Activated naive CD8-positive, alpha-beta T cell (primary cell): ENCODE data around the gene RASGRP2.

Source experiments
- H3K27ac Mint-ChIP-seq: one replicate; pipeline ENCODE4 v1.8.0; 2021; ENCODE audit warnings: mixed read lengths
- H3K27me3 Mint-ChIP-seq: one replicate; pipeline ENCODE4 v1.8.0; 2021; ENCODE audit warnings: mixed read lengths
- H3K36me3 Mint-ChIP-seq: one replicate; pipeline ENCODE4 v1.8.0; 2021; ENCODE audit warnings: mixed read lengths
- H3K4me1 Mint-ChIP-seq: one replicate; pipeline ENCODE4 v1.8.0; 2021; ENCODE audit warnings: low read depth, mixed read lengths
- H3K4me3 Mint-ChIP-seq: one replicate; pipeline ENCODE4 v1.8.0; 2021; ENCODE audit warnings: mild to moderate bottlenecking, mixed read lengths
- H3K9me3 Mint-ChIP-seq: one replicate; pipeline ENCODE4 v1.8.0; 2021; ENCODE audit warnings: low read depth, mixed read lengths

RASGRP2 gene

DNA sequence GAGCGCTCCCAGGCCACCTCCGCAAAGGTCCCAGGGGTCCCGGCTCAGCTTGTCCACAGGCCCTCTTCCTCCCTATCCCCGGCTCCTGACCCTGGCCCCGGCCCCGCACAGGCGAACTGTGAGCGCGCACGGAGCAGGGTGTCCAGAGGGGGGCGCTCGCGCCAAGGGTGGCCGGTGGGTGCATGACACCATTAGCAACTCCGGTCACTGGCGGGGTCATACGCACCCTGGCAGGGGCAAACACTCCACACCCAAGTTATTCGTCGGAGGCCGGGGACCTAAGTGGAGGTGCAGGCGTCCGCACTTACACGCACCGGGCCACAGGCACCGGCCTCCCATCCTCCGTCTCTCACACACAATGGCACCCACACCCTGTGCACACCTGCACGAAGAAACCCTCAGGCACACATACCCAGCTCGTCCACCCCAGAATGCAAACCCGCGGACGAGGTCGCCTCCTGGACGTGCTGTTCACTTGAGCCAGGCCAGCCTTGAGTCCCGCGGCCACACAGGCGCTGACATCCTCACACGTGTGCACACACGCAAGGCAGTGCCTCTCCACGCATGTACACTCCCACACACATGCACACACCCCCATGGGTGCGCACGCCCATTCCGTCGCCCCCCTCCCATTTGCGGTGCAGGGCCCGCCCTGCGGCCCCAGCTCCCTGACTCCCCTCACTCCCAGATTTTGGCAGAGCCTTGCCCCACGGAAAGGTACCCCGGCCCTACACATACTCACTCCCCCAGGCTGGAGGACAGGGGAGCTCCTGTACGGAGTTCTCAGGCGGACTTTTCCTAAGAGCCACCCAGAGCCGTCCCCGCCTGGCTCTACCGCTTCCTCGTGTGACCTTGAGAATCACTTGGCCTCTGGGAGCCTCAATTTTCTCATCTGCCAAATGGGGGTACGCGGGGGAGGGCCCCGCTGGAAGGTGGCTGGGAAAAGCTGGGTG, at the start of gene RASGRP2:
Gene RASGRP2, minus strand, starts transcription at position 552 of the 953 bp plus-strand sequence. CDS start 1,276 bp downstream, outside the sequence.
- H3K4me1 Mint-ChIP-seq: peaks cover 40% of the 10 kb centered on the region

DNA sequence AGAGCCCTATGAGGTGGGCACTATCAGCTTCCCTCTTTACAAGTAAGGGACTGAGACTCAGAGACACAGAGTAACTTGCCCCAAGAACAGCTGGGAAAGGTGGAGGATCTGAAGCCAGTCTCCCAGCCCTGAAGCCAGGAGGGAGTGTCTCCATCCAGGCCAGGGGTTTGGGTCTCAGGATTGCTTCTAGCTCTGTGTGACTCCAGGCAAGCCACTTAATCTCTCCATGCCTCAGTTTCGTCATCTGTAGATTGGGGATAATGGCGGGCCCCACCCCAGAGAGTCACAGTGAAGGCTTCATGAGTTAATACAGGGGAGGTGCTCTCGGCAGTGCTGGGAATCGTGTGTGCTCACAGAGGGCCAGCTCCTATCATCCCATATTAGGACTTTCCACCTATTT, 48.5 kb upstream of the RASGRP2 start:
- Mint-ChIP-seq H3K27ac (peak overlapping the region; percentile 46), H3K9me3 (no peaks in the 10 kb centered on the region), H3K4me3 (no peak overlapping the region), H3K36me3 (no peaks in the 10 kb centered on the region), H3K4me1 (peaks cover 28% of the 10 kb centered on the region), H3K27me3 (no peaks in the 10 kb centered on the region)

More for the DNA sequence above, at the start of gene RASGRP2:
- H3K36me3 Mint-ChIP-seq: no peaks in the 10 kb centered on the region
- H3K27me3 Mint-ChIP-seq: no peaks in the 10 kb centered on the region
- no peaks in the 10 kb centered on the region for H3K9me3 Mint-ChIP-seq
- H3K4me3 Mint-ChIP-seq: peak within 1 kb of the TSS; percentile 84
- peak within 1 kb of the TSS; percentile 67 for H3K27ac Mint-ChIP-seq

DNA sequence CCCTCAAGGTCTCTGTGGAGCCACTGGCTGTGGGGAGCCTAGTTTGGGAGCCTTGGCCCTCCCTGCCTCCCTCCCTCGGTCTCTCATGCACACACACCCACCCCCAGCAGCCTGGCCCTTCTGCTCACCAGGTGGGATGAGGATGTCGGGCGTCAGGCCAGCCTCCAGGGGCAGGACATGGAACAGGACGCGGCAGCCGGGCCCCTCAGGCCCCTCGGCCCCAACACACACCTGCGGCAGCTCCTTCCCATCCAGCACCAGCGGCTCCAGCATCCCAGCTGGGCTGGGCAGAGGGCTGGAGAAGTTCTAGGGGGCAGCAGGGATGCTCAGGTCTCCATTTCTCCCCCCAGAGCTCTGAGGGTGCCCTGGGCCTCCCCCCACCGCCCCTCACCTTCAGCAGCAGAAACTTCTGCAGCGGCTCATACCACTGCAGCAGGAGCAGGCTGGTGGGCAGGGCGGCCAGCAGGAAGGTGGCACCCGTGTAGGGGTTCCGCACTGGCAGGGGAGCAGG, 47.9 kb upstream of the RASGRP2 start:
- Mint-ChIP-seq H3K36me3 (no peaks in the 10 kb centered on the region), H3K27ac (no peak overlapping the region), H3K27me3 (no peaks in the 10 kb centered on the region)

DNA sequence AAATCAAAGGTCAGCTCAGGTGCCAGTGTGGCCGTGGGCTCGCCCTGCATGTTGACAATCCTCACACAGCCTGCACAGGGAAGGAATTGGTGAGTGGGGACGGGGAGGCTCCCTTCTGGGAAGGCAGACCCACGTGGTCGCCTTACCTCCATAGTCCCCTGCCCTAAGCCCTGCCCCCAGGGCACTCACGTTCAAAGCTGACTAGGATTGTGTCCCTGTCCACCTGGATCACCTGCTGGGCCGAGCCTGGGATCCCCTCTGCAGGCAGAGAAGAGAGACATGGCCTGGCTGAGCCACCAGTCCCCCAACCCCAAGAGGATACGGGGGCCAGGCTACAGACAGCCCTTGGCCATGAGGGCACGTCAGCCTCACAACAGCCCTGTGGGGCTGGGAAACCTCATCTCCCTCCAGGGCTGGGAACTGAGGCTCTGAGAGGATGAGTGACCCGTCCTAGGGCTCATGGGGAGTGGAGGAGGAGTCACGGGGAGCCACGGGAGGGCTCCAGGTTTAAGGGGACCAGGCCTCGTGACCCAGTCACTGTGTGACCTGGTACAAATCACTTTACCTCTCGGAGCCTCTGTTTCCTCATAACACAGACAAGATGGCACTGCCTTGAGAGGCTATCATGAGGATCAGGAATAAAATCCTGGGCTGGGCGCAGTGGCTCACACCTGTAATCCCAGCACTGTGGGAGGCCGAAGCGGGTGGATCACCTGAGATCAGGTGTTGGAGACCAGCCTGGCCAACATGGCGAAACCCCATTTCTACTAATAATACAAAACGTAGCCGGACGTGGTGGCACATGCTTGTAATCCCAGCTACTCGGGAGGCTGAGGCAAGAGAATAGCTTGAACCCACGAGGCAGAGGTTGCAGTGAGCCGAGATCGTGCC, 46.5 kb upstream of the RASGRP2 start:
- no peaks in the 10 kb centered on the region for H3K9me3 Mint-ChIP-seq
- peaks cover 25% of the 10 kb centered on the region for H3K4me1 Mint-ChIP-seq
- no peaks in the 10 kb centered on the region for H3K27me3 Mint-ChIP-seq
- H3K4me3 Mint-ChIP-seq: no peak overlapping the region
- H3K36me3 Mint-ChIP-seq: no peaks in the 10 kb centered on the region
- no peak overlapping the region for H3K27ac Mint-ChIP-seq

More for the DNA sequence above, 47.9 kb upstream of the RASGRP2 start:
- Mint-ChIP-seq H3K4me3 (no peak overlapping the region), H3K4me1 (peaks cover 28% of the 10 kb centered on the region), H3K9me3 (no peaks in the 10 kb centered on the region)

GRCh38 chr11:64789331-64790204, 45.6 kb upstream of the RASGRP2 start:
- H3K4me1 Mint-ChIP-seq: peaks cover 23% of the 10 kb centered on the region
- H3K9me3 Mint-ChIP-seq: no peaks in the 10 kb centered on the region
- no peaks in the 10 kb centered on the region for H3K27me3 Mint-ChIP-seq
- no peak overlapping the region for H3K27ac Mint-ChIP-seq
- H3K36me3 Mint-ChIP-seq: peaks cover 2% of the 10 kb centered on the region
- H3K4me3 Mint-ChIP-seq: no peak overlapping the region

DNA sequence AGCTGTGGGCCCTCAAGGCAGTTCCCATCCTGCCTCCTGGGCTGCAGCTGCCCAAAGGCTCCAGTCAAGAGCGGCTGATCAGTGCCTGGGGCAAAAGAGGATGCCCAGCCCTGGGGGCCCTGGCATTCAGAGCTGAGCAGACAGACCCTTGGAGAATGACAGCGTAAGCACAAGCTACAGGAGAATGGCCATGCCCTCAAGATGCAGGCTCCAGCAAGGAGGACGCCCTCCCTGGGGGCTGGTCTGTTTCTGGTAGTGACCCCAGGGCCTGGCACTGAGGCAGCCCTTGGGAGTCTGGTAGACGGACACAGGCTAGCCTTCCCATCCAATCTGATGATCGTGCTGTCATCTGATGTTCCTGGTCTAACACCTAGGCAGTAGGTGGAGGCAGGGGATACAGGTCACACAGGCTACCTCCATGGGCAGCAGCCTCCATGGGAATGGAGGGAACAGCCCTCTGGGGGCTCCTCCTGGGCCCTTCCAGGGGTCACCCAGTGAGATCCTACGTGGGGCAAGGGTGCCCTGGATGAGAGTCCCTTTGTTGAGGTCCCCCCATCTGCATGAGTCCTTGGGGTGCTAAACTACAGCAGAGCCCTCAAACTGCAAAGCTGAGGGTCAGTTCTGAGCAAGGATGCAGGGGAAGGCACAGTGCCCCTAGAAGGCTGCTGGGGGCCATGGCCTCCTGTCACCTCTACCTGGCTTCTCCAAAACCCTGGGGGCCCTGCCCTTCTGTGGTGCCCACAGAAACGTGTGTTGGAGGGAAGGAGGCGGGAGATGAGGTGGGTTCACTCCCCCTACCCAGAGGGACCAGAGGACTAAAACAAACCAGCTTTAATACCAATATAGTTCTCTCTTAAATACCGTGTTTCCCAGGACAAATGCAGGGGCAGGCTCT, 44.6 kb upstream of the RASGRP2 start:
- Mint-ChIP-seq H3K4me3 (no peak overlapping the region), H3K9me3 (no peaks in the 10 kb centered on the region), H3K36me3 (peaks cover 2% of the 10 kb centered on the region), H3K4me1 (peaks cover 15% of the 10 kb centered on the region), H3K27ac (no peak overlapping the region), H3K27me3 (no peaks in the 10 kb centered on the region)

- H3K27ac Mint-ChIP-seq: no peak overlapping the region
- peaks cover 11% of the 10 kb centered on the region for H3K4me1 Mint-ChIP-seq
- peaks cover 2% of the 10 kb centered on the region for H3K36me3 Mint-ChIP-seq
Measured at GRCh38 chr11:64787526-64788320, 43.8 kb upstream of the RASGRP2 start.

DNA sequence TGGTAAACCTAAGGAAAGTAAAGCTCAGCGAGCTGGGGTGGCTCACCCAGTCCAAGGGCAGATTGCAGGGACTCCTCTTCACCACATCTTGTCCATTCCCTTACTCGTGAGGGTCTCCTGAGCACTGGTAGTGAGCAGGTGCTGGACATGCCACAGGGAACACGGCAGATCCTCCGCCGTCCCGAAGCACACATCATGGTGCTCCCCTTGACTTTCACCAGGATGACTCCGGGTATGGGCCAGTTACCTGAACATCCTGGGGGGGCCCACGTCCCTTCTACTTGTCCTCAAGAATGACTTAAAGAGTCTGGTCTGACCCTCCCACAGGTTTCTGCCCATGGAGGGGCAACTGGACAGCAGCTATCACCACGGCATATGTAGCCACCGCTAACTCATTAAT, 42.4 kb upstream of the RASGRP2 start:
- H3K4me3 Mint-ChIP-seq: no peak overlapping the region
- H3K9me3 Mint-ChIP-seq: no peaks in the 10 kb centered on the region
- H3K27ac Mint-ChIP-seq: no peak overlapping the region
- H3K27me3 Mint-ChIP-seq: no peaks in the 10 kb centered on the region
- peaks cover 2% of the 10 kb centered on the region for H3K36me3 Mint-ChIP-seq
- H3K4me1 Mint-ChIP-seq: peaks cover 14% of the 10 kb centered on the region

More at GRCh38 chr11:64787526-64788320, 43.8 kb upstream of the RASGRP2 start:
- Mint-ChIP-seq H3K9me3 (no peaks in the 10 kb centered on the region), H3K4me3 (no peak overlapping the region), H3K27me3 (no peaks in the 10 kb centered on the region)

DNA sequence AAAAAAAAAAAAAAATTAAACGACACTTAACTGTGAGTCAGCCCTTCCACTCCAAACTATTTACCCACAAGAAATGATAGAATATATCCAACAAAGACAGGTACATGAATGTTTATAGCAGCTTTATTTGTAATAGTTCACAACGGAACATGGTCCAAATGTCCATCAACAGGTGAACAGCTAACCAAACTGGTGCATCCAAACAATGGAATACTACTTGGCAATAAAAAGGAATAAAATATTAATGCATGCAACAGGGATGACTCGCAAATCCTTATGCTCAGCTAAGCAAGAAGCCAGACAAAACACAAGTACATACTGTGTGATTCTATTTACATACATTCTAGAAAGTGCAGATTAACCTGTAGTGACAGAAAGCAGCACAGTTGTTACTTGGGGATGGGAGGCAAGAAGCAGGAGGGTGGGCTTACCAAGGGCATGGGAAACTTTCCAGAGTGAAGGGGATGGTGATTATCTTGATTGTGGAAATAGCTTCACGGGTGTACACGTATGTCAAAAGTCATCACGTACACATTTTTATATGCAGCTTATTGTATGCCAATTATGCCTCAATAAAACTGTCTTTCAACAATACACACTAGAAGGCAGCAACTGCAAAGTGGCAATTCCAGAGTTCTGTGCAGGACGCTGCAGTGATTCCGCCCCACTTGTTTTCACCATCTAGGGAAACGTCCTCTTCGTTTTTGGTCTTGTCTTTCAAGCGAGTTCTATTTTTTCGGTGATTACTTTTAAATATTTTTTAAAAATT, 41.1 kb upstream of the RASGRP2 start:
- Mint-ChIP-seq H3K27ac (peak overlapping the region; percentile 30), H3K27me3 (no peaks in the 10 kb centered on the region), H3K9me3 (no peaks in the 10 kb centered on the region), H3K4me3 (no peak overlapping the region), H3K36me3 (peaks cover 2% of the 10 kb centered on the region), H3K4me1 (peaks cover 24% of the 10 kb centered on the region)

DNA sequence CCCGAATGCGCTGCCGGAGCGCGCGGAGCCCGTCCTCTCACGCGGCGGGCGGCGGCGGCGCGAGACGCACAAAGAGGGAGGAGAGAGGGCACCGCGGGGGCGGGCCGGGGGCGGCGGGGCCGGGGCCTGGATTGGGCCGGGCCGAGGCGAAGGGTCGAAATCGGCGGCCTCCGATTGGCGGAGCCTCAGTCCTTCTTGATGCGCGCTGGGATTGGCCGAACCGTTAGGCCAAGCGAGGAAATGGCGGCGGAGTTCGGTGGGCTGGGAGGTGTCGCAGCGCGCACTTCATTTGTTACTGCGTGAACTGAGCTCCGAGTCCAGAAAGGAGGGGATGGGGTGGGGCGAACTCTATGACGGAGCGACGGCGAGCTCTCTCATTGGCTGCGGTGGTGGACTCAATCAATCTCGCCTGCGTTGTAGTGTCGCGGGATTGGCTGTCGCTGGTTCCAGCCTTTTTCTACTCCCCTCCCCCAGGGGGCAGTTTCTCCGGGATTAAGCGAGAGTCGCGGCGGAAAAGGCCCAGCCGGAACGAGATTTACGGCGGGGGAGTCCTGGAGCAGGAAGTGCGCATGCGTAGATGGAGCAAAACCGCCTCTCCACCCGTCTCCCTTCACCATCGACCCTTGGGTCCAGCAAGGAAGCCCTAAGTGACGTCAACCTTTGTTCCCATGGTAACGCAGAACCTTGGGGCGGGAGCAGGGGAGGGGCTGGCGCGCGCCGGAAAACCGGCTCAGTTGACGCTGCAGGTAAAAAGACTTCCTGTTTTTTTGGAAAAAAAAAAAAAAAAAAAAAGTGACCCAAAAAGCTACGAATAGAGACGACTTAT, 34.7 kb upstream of the RASGRP2 start, which contains the start of gene SF1:
Gene SF1, minus strand, starts transcription at position 70 of the 826 bp plus-strand sequence. CDS start 150 bp downstream, outside the sequence.
- Mint-ChIP-seq H3K4me3 (peak within 1 kb of the TSS; percentile 93), H3K9me3 (no peaks in the 10 kb centered on the region), H3K4me1 (peaks cover 57% of the 10 kb centered on the region), H3K27me3 (no peaks in the 10 kb centered on the region), H3K36me3 (peaks cover 21% of the 10 kb centered on the region), H3K27ac (peak within 1 kb of the TSS; percentile 99)

GRCh38 chr11:64778223-64778472, 34.2 kb upstream of the RASGRP2 start:
- H3K27me3 Mint-ChIP-seq: no peaks in the 10 kb centered on the region
- no peak overlapping the region for H3K27ac Mint-ChIP-seq

More at GRCh38 chr11:64778223-64778472, 34.2 kb upstream of the RASGRP2 start:
- H3K4me3 Mint-ChIP-seq: peak overlapping the region; percentile 93
- H3K4me1 Mint-ChIP-seq: peaks cover 62% of the 10 kb centered on the region
- H3K9me3 Mint-ChIP-seq: no peaks in the 10 kb centered on the region
- H3K36me3 Mint-ChIP-seq: peaks cover 24% of the 10 kb centered on the region
